GM18870 (cell line): ENCODE measurements around the gene SUMO3.
"Not testable (repeated sequence)": the region's sequence is repeated elsewhere in the genome, so short reads cannot be mapped to it uniquely, and the experiment has no call there.

ENCODE experiments used
- ATAC-seq: cut with Tn5 transposase; IDR thresholded peaks from one replicate; pipeline ENCODE4 v1.9.1; 2021; ENCODE audit warnings: moderate library complexity; ENCODE audit not compliant: unreplicated experiment

SUMO3 gene

DNA sequence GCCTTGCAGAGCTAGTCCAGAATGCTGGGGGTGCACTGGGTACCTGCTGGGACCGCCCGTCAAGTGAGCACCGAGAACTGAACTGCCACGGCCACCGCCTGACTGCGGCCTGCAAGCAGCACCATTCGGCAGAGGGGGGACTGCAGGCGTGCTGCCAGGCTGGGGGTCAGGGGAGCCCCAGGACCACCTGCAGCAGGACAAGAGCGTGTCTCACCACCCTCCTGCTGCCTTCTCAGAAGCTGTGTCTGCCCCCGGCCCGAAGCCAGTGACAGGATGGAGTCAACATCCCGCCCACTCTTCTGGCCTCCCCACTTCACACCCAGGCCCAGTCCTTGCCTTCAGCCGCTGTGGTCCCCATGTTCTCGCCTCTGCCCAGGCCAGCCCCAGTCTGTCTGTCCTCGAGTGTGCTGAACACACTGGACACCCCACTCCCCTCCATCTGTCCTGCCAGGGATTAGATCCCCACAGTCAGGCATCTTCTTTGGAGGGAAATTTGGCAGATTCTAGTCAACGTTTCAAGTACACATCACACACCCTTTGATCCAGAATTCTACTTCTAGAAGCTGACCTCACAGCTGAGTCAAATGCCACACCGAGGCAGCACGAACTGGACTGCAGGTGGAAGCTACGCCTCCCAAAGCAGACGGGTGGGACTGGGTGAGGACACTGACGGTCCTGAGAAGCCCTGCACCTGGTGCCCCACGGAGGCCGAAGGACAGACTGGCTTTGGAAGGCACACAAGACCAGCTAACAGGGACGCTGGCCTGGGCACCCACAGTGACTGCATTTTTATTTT, 29.6 kb upstream of the SUMO3 start:
- no peak for ATAC-seq

GRCh38 chr21:44846485-44847260, 28.8 kb upstream of the SUMO3 start:
- no peak for ATAC-seq

- no peak for ATAC-seq
These were observed 28.3 kb upstream of the SUMO3 start for GRCh38 chr21:44846224-44846484.

- ATAC-seq, result no peak
These were observed 27.8 kb upstream of the SUMO3 start for GRCh38 chr21:44845418-44846223.

- ATAC-seq, result no peak
These were observed 26.4 kb upstream of the SUMO3 start for GRCh38 chr21:44844256-44844655.

- ATAC-seq, result no peak
These were observed 25.0 kb upstream of the SUMO3 start for GRCh38 chr21:44842721-44843445.

GRCh38 chr21:44842087-44842486, 24.2 kb upstream of the SUMO3 start:
- no peak for ATAC-seq

DNA sequence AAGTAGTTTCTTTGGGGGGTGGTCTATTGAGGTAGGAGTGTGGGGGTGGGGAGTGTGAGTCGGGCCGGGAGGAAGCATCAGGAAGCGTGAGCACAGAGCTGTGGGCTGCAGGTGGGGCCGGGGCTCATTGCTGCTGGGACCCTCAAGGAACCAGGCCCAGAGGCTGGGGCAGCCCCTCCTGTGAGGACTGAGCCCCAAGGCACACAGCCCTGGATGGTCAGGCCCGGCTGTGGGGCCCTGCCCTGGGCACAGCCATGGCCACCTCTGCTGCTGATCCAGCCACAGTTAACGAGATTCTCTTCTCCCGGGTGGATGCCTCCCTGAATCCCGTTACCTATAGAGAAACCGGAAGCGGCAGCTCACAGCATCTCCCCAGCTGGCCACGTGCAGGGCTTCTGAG, 22.9 kb upstream of the SUMO3 start:
- ATAC-seq, result no peak

- ATAC-seq, result no peak
These were observed 21.1 kb upstream of the SUMO3 start for GRCh38 chr21:44838951-44839350.

DNA sequence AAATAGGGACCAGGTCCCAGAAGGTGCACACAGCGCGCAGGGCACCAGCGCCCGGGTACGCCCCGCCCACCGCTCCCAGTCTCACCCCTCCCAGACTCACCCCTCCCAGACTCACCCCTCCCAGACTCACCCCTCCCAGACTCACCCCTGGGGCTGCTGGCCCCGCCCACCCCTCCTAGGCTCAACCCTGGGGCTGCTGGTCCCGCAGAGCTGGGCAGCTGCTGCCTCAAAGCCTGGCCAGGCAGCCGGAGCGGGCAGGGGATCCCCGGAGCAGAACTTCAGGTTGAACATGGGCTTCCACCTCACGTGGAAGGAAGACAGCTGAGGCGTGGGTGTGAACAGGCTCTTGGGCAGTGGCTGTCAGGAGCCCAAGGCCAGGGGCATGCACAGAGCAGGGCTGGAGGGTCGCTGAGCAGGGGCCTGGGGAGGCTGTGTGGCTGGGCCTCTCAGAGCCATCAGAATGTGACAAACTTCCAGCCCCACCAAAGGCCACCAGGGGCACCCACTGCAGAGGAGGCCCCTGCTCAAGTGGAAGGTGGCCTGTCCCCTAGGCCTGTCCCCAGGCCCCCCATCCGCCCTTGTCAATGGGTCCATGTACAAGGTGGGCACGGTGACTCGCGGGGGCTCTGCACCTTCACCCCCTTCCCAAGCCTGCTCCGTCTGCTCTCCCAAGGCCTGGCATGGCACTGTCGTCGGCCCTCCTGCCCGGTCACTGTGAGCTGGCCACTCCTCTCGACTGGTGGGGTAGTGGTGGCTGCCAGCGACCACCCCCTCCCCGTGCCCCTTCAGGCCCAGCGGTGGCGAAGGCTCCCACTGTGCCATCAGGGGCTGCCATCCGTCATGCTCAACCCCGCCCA, 20.4 kb upstream of the SUMO3 start:
- ATAC-seq, result no peak

DNA sequence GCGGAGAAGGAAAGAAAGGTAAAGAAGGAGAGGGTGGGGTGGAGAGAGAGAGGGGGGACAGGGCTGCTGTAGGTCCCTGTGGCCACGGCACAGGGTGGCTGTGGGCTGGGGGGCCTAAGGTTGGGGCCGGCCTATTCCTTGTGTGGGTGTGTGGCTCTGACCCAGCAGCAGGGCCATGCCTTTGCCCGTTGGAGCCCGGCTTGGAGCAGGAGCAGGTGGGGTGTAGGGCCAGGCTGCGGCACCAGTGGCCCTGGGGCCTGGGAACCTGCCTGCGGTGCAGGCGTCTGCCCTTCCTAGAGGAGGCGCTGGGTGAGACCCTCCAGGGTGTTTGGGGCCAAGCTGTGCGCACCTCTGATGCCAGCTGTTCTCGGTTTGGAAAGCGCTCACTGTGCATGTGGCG, 19.7 kb upstream of the SUMO3 start:
- ATAC-seq, result no peak

GRCh38 chr21:44836666-44837471, 19.0 kb upstream of the SUMO3 start:
- ATAC-seq, result no peak

GRCh38 chr21:44836349-44836665, 18.4 kb upstream of the SUMO3 start:
- ATAC-seq, result no peak

- no peak for ATAC-seq
These were observed 17.7 kb upstream of the SUMO3 start for GRCh38 chr21:44835647-44835973.

DNA sequence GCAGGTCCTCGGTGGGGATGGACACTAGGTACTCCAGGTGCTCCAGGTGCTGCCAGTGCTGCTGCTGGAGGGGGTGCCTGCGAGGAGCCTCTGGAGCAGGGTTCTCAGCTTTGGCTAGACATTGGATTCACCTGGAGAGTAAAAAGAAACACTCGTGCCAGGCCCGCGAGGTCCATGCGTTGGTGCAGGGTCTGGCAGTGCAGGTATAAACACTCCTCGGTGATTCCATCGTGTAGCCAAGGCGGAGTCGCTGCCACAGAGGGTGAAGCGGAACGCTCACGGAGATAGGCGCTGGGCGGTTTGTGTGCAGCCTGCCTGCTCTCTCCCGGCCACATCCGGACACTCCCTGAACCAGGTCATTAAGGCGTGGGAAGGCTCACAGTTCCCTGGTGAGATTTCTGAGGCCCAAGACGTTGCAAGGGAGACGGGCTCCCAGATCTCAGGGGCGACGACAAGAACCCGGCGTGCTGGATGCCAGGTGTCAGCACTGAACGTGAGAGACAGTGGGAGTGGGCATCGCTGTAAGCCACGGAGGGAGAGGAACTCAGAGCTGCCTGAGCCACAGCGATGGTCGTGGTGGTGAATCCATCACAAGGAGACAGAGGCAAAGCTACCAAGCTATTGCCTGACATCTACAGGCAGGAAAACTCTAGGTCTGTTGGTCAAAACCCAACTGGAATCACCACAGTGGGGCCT, 17.2 kb upstream of the SUMO3 start:
- no peak for ATAC-seq

DNA sequence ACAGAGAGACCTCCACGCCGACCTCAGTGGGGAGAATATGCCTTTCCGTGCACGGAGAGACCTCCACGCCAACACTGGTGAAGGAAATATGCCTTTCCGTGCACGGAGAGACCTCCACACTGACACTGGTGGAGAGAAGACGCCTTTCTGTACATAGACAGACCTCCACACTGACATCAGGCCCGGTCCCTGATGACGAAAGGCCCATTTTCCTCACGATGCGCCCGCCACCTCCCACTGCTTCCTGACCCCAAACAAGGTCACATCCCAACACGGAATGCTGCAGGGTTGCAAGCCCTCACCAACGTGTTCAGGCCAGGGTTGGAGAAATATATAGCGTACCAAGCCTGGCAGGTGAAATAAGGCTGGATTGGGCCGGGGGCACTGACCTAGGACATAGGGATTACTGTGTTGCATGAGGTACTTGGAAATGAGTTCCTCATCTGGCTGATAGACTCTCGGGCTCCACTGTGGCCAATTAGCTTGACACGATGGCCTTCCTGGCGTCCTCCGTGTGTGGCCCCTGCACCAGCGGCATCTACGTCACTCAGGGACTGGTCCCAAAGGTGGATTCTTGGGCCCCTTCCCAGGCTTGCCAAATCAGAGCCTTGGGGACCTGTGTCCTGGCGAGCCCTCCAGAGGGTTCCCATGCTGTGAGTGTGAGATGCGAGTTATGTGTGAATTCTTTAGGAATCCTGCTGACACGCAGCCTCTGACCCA, 16.5 kb upstream of the SUMO3 start:
- no peak for ATAC-seq

DNA sequence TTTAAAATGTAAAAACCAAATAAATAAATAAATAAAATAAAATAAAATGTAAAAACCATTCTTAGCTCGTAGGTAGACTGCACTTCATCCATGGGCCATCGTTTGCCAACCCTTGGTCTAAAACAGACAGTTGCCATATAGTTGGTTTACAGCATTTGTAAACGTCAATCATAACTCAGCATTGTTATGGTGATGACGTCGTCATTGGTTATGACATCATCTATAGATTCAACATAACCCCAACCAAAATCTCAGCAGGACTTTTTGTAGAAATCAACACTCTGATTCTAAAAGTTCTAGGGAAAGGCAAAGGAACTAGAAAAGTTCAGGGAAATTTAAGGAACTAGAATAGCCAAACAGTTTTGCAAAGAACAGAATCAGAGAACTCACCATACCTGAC, 15.8 kb upstream of the SUMO3 start:
- no peak for ATAC-seq

GRCh38 chr21:44832516-44833255, 14.8 kb upstream of the SUMO3 start:
- not testable (repeated sequence) for ATAC-seq
